GM12872 (cell line): ENCODE measurements around the gene PRRT2.

Source experiments
- CTCF ChIP-seq: IDR thresholded peaks from 3 replicates; pipeline ENCODE4 v1.5.1; 2011; ENCODE audit warnings: low read depth, mild to moderate bottlenecking, low read length, moderate library complexity; ENCODE audit not compliant: insufficient read depth

The PRRT2 gene

GRCh38 chr16:29804455-29805231 lies 7.3 kb upstream of the PRRT2 start:
- TF ChIP-seq CTCF = no peak

- TF ChIP-seq CTCF = no peak
Observed at GRCh38 chr16:29805232-29806098, 6.5 kb upstream of the PRRT2 start.

- TF ChIP-seq CTCF = no peak
Observed at GRCh38 chr16:29806099-29806579, 5.9 kb upstream of the PRRT2 start, which contains the start of gene MAZ. TSS of gene MAZ (plus strand) at chr16:29806529. CDS start at chr16:29806702, 173 bp downstream.

- TF ChIP-seq CTCF = no peak
Observed at GRCh38 chr16:29806641-29807425, 5.2 kb upstream of the PRRT2 start.

- TF ChIP-seq CTCF = peak; percentile 86
Observed at GRCh38 chr16:29807426-29808218, 4.4 kb upstream of the PRRT2 start.

GRCh38 chr16:29808219-29808900 lies 3.6 kb upstream of the PRRT2 start:
- TF ChIP-seq CTCF = no peak
